ENCODE data around the gene HAS3.
"Not testable (repeated sequence)": the region's sequence is repeated elsewhere in the genome, so short reads cannot be mapped to it uniquely, and the experiment has no call there.

HAS3 gene

GRCh38 chr16:69057400-69058378 lies 47.8 kb upstream of the HAS3 start:
- H4K20me1 ChIP-seq (ENCODE audit: insufficient read depth, low read length, poor library complexity, severe bottlenecking): no peaks in the 10 kb centered on the region
- no peaks in the 10 kb centered on the region for H3F3A ChIP-seq (ENCODE audit: low read depth)
- no peaks in the 10 kb centered on the region for H3K79me2 ChIP-seq (ENCODE audit: insufficient read depth, low read length)
- no peaks in the 10 kb centered on the region for H3K36me3 ChIP-seq (ENCODE audit: insufficient read depth, low read length)
- no peaks in the 10 kb centered on the region for H3K27me3 ChIP-seq (ENCODE audit: insufficient read depth, low read length, poor library complexity, severe bottlenecking)
- no peak overlapping the region for H2AFZ ChIP-seq (ENCODE audit: low read length)
- no peaks in the 10 kb centered on the region for H3K9me2 ChIP-seq (replicated peaks; ENCODE audit: low read depth, low read length)
- H3K9me3 ChIP-seq (ENCODE audit: insufficient read depth, low read depth, low read length): no peaks in the 10 kb centered on the region
- no peaks in the 10 kb centered on the region for H3K4me1 ChIP-seq (ENCODE audit: insufficient read depth, low read length, poor library complexity, severe bottlenecking)
- no peak overlapping the region for H3K9ac ChIP-seq (ENCODE audit: low read depth, low read length, poor library complexity, severe bottlenecking)
- TF ChIP-seq CTCF (conservative IDR thresholded peaks at IDR 0.05; ENCODE audit: low read length) (no peak), EZH2phosphoT487 (IDR thresholded peaks at IDR 0.05; ENCODE audit: borderline replicate concordance) (no peak)
- H3K4me2 ChIP-seq (ENCODE audit: low read depth, low read length, poor library complexity, severe bottlenecking): no peak overlapping the region
- H3K4me3 ChIP-seq (ENCODE audit: low read length, poor library complexity, severe bottlenecking): no peak overlapping the region

GRCh38 chr16:69063491-69063890 lies 42.0 kb upstream of the HAS3 start:
- not testable (repeated sequence) for H3K9me3 ChIP-seq (ENCODE audit: insufficient read depth, low read depth, low read length); H3K9ac ChIP-seq (ENCODE audit: low read depth, low read length, poor library complexity, severe bottlenecking); H2AFZ ChIP-seq (ENCODE audit: low read length); H3K79me2 ChIP-seq (ENCODE audit: insufficient read depth, low read length); H3K4me3 ChIP-seq (ENCODE audit: low read length, poor library complexity, severe bottlenecking); H3K36me3 ChIP-seq (ENCODE audit: insufficient read depth, low read length); H3F3A ChIP-seq (ENCODE audit: low read depth); H4K20me1 ChIP-seq (ENCODE audit: insufficient read depth, low read length, poor library complexity, severe bottlenecking); H3K9me2 ChIP-seq (replicated peaks; ENCODE audit: low read depth, low read length); H3K4me2 ChIP-seq (ENCODE audit: low read depth, low read length, poor library complexity, severe bottlenecking); H3K4me1 ChIP-seq (ENCODE audit: insufficient read depth, low read length, poor library complexity, severe bottlenecking); H3K27me3 ChIP-seq (ENCODE audit: insufficient read depth, low read length, poor library complexity, severe bottlenecking)

GRCh38 chr16:69064124-69064763 lies 41.2 kb upstream of the HAS3 start:
- Histone ChIP-seq H3K27me3 (ENCODE audit: insufficient read depth, low read length, poor library complexity, severe bottlenecking) (no peaks in the 10 kb centered on the region), H3K9me2 (replicated peaks; ENCODE audit: low read depth, low read length) (no peaks in the 10 kb centered on the region), H3F3A (ENCODE audit: low read depth) (no peaks in the 10 kb centered on the region), H4K20me1 (ENCODE audit: insufficient read depth, low read length, poor library complexity, severe bottlenecking) (no peaks in the 10 kb centered on the region), H2AFZ (ENCODE audit: low read length) (no peak overlapping the region), H3K9ac (ENCODE audit: low read depth, low read length, poor library complexity, severe bottlenecking) (no peak overlapping the region), H3K79me2 (ENCODE audit: insufficient read depth, low read length) (no peaks in the 10 kb centered on the region), H3K4me1 (ENCODE audit: insufficient read depth, low read length, poor library complexity, severe bottlenecking) (no peaks in the 10 kb centered on the region), H3K4me3 (ENCODE audit: low read length, poor library complexity, severe bottlenecking) (no peak overlapping the region), H3K9me3 (ENCODE audit: insufficient read depth, low read depth, low read length) (no peaks in the 10 kb centered on the region), H3K36me3 (ENCODE audit: insufficient read depth, low read length) (no peaks in the 10 kb centered on the region), H3K4me2 (ENCODE audit: low read depth, low read length, poor library complexity, severe bottlenecking) (no peak overlapping the region)
- TF ChIP-seq EZH2phosphoT487 (IDR thresholded peaks at IDR 0.05; ENCODE audit: borderline replicate concordance) (no peak), CTCF (conservative IDR thresholded peaks at IDR 0.05; ENCODE audit: low read length) (no peak)
